ENCODE data around the gene CGB1.

Gene CGB1

DNA sequence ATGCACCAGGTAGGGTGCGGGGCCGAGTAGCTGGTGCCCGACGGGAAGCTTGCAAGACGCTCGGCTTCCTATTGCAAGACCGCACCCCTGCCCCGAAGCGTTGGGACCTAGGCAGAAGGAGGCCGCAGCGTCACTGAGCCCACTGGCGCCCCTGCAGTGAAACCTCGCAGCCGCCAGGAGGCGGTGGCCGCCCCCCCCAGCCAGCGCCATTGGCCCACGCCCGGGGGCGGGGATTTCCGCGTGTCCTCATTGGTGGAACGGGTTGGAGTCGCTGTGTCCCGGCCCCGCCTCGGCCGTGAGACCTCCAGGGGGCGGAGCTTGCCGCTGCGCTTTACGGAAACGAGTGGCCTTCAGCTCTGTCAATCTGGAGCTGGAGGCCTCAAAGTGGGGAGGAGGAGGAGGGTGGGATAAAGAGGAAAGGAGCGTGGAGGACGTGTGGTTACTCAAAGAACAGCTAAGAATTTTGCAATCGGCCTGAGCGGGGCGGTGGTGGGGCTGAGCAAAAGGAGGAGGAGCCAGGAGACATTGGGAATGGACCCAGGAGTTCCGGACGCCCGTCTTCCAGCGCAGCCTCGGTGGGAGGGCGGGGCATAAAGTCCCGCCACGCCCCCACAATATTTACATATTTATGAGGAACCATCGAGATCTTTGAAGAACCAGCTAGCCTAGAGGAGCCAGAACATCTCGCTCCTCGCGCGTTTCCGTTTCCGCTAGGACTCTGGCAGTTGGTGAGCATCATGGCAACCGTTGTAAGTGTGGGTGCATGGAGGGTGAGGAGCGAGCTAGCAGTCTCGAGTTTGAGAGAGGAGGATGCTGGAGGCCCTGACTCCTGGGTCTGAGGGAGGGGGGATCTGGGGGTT, 43.3 kb downstream of the CGB1 start, which contains the start of the genes GYS1 and RUVBL2:
Gene GYS1 (minus strand): TSS at position 135 of the 860 bp plus-strand sequence. CDS start 197 bp downstream, outside the sequence.
Gene RUVBL2 (plus strand): TSS at position 713 of the 860 bp plus-strand sequence. CDS start 25 bp downstream, at position 738.
- DNase-seq: peak; percentile 100

- DNase-seq: no peak
Observed at GRCh38 chr19:48992581-48993174, 44.0 kb downstream of the CGB1 start.

DNA sequence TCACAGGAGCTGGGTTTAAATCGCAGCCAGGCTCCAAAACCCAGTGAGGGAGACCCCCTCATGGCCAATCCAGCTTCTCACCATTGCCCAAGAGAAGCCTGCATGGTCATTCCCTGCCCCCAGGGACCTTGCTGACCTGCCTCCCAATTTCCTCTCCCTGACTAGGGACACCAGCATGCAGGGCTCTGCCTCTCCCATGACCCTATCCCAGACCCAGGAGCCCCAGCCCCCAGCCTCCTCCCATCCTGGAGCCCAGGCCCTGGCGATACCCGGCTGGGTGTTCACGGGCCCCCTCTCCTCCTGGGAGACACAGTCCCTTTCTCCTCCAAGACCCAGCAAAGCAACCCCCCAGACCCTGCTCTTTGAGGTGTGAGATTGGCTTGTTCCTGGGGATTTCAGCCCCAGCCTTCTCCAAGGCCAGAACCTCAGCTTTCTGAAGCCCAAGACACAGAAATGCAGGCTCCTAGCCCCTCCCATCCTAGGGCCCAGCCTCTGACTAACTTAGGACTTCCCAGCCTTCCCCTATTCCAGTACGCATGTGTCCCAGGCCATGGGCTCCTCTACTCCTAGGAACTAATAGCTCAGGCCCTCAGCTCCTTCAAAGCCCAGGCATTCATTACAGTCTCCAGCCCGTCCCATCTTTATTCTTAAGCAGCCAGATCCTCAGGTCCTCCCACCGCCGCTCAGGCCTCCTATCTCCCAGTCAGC, 44.7 kb downstream of the CGB1 start:
- no peak for DNase-seq

DNA sequence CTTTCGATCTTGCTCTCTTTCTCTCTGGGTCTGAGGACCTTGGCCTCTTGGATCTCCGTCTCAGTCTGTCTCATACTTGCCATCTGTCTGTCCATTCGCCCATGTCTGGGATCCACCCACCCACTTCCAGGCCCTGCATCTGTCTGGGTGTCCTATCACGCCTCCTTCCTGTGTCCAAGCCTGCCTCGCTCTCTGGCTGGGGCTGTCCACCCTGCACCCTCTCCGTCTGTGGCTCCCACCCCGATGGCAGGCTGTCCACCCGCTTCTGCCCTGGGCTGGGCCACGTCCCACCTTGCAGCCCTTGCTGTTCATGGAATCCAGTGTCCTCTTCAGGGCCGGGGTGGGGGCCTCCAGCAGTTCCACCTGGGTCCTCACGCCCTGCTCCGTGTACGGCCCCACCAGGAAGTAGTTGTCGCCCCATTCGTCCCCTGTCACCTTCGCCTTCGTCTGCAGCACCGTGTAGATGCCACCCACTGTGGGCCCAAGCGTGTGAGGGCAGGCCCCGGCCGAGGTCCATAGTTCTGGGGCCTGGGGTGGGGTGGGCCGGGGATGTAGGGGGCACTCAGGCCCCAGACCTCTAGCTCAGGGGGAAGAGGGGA, 45.6 kb downstream of the CGB1 start:
- DNase-seq: no peak

- no peak for DNase-seq
Observed at GRCh38 chr19:48990400-48990799, 46.3 kb downstream of the CGB1 start.

DNA sequence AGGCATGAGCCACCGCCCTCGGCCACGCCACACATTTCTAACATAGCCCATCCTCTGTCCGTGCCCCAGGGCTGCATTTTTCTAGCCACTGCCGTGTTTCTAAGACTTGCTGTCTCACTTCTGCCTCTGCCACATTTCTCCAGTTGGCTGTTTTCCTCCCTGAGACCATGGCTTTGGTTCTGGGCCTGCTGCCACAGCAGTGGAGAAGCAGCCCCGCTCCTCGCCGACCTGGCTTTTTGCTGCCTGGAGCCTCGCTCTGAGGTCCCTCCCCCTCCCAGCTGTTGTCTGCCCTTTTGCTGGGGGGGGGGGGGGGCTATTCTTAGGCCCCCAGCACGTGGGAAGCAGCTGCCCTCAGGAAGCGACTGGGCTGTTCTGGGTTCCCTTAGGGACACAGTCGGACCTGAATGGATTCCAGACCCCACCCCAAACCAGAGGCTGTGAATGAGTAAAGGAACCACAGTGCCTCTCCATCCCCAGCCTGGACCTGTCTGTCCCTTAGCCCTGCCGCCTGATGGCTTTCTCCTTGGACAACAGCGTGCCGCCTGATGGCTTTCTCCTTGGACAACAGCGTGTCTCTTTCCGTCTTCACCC, 46.9 kb downstream of the CGB1 start:
- no peak for DNase-seq

DNA sequence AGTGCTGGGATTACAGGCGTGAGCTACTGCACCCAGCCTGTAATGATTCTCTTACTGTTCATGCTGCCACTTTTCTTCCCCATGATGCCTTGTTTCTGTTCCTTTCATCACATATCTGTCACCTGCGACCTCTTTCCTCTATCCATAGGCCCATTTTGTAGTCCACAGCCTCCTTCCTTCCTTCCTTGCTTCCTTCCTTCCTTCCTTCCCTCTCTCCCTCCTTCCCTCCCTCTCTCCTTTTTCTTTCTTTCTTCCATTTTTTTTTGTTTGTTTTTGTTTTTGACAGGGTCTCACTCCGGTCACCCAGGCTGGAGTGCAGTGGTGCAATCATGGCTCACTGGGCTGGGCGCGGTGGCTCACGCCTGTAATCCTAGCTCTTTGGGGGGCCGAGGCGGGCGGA, 47.8 kb downstream of the CGB1 start:
- DNase-seq: no peak

- DNase-seq: no peak
Observed at GRCh38 chr19:48988286-48988685, 48.4 kb downstream of the CGB1 start.

- DNase-seq: no peak
Observed at GRCh38 chr19:48987323-48987722, 49.4 kb downstream of the CGB1 start.

- no peak for DNase-seq
Observed at GRCh38 chr19:48986211-48986610, 50.5 kb downstream of the CGB1 start.

DNA sequence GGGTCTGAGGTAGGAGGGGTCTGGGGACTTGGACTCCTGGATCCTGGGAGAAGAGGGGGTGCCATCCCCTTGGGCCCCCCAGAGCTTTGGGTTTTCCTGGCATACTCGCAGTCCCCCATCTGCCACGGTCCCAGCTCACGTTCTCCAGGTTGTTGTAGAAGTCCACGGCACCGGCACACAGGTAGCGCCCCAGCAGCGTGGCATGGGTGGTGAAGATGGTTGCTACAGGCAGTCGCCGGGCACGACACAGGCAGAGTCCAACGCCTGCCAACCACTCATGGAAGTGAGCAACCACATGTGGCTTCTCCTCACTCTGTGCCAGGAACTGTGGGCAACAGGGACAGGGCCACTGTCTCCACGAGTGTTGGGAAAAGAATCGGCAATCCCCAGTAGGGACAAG, 51.0 kb downstream of the CGB1 start:
- no peak for DNase-seq
